SKM-1 (cell line): ENCODE results near the gene CHCHD5.
A peak's percentile ranks its signal among the peaks of the same experiment; 100 is the strongest.

ENCODE experiments used
- DNase-seq: peaks from one replicate; lab custom pipeline; 2025; ENCODE audit not compliant: unreplicated experiment; lab: John Stamatoyannopoulos, UW

CHCHD5 gene

GRCh38 chr2:112623913-112624777, 39.7 kb downstream of the CHCHD5 start:
- no peak for DNase-seq

DNA sequence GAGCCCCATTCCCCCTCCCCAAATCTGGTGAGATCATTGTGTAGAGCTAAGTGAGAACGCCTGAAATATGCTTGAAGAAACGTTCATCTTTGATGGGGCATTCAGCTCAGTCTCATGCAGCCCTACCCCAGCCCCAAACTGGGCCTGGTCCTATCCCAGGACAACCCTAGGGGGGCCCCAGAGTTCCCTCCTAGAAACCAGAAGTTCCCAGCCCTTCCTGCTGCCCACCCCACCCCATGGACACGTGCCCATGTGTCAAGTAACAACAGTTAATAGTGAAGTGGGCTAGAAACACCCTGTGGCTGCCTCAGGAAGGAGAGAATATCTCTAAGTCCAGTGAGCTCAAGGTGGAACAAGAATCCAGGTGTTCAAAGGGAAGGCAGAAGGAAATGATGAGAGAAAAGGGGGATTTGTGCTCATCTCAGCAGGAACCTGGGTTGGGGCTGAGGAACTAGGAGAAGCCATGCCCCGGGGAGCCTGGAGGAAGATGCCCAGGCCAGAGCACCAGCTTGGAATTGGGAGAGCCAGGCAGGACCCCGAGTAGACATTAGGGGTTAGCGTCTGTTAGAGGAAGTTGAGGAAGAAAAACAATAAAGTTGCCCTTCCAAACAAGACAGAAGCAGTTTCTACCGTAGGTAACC, 41.2 kb downstream of the CHCHD5 start:
- no peak for DNase-seq

GRCh38 chr2:112626604-112627059, 42.2 kb downstream of the CHCHD5 start:
- no peak for DNase-seq

- peak; percentile 77 for DNase-seq
Measured at GRCh38 chr2:112627060-112628040, 42.9 kb downstream of the CHCHD5 start.

DNA sequence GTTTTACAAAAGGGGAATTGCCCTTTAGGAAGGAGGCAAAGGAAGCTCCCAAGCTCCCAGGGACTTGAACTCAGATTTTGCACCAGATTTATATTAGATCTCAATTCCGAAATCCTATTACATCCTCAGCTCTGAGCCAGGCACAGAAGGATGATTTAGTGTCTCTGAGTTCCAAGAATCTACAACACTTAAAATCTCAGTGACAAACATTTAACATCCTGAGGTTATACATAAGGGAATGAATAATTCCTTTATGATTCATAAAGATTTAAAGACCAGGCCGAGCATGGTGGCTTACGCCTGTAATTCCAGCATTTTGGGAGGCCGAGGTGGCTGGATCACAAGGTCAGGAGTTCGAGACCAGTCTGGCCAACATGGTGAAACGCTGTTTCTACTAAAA, 44.8 kb downstream of the CHCHD5 start:
- DNase-seq = no peak

DNA sequence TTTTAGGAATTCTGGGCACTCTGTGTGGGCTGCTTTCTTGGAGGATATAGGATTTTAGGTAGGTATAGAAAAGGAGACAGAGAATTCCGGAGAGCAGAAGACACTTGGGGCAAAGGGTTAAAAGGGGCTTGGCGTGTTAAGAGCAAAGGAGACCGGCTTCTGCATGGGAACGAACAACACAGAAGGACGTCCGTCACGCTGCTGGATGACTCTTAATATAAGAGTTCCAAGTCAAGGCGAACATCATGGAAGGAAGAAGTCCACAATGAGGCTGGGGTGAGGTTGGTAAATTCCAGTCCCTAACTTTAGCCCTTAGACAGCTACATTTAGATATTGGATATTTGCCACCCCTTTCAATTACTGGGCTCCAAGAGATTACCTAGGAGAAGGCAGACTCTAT, 45.4 kb downstream of the CHCHD5 start:
- DNase-seq = no peak

- DNase-seq = no peak
Measured at GRCh38 chr2:112630268-112630667, 45.9 kb downstream of the CHCHD5 start.

DNA sequence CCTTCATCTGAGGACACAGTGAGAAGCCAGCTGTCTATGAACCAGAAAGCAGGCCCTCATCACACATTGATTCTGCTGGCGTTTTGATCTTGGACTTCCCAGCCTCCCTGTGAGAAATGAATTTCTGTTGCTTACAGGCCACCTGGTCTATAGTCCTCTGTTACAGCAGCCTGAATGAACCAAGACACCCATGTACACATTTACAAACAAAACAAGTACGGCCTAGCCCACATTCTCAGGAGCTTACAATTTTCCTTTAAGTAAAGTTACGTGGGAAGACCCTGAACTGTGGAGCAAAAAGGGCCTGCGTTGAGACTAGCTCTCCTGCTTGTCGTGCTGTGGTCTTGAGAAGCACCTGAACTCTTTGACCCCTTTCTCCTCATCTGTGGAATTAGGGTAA, 49.3 kb downstream of the CHCHD5 start:
- DNase-seq = no peak

DNA sequence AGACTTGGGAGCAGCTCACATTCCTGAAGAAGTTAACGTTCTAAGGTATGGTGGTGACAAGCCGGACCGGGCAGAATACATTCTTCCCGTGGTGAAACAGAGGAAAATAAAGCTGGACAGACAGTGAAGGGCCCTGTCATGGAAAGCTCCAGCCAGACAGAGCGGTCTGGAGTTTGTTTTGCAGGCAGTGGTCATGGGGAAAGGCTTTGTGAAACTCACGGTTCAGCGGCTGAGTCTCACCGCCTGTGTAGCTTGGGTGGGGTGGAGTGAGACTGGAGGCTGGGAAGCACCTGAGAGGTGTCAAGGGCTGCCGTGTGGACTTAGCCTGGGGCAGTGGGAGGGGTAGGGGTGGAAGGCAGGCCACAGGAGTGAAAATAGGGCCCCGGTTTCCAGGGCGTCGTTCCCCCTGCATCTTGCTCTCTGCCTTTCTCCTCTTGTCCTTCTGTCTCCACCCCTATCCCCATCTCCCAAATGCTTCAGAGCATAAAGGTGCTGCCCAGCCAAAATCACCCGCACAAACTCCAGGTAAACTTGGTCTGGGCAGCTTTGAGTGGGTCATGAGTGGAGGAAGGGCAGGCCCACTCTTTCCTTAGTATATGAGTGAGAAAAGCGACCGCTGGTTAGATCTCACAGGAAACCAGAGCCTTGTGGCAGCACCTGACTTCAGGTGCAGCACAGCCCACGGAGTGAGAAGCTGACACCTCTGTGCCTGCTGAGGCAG, 49.9 kb downstream of the CHCHD5 start:
- no peak for DNase-seq

GRCh38 chr2:112634874-112635157, 50.4 kb downstream of the CHCHD5 start:
- no peak for DNase-seq

GRCh38 chr2:112636605-112637288, 52.3 kb downstream of the CHCHD5 start:
- DNase-seq = peak; percentile 29

- DNase-seq = no peak
Measured at GRCh38 chr2:112637289-112637660, 52.9 kb downstream of the CHCHD5 start.
